HG03460 (cell line): Measurements from ENCODE around the gene EXOC3.
"Not testable (repeated sequence)": the region's sequence is repeated elsewhere in the genome, so short reads cannot be mapped to it uniquely, and the experiment has no call there.

Experiments used
- ATAC-seq: cut with Tn5 transposase; IDR thresholded peaks from one replicate; pipeline ENCODE4 v1.9.1; 2021; ENCODE audit not compliant: unreplicated experiment

The EXOC3 gene

GRCh38 chr5:406041-406440, 36.9 kb upstream of the EXOC3 start:
- ATAC-seq, result no peak

- ATAC-seq, result no peak
Measured at GRCh38 chr5:407051-407450, 35.9 kb upstream of the EXOC3 start.

- ATAC-seq, result no peak
Measured at GRCh38 chr5:407801-408268, 35.1 kb upstream of the EXOC3 start.

GRCh38 chr5:410911-411517, 32.0 kb upstream of the EXOC3 start:
- no peak for ATAC-seq

- no peak for ATAC-seq
Measured at GRCh38 chr5:411728-412127, 31.2 kb upstream of the EXOC3 start.

- not testable (repeated sequence) for ATAC-seq
Measured at GRCh38 chr5:414991-415927, 27.7 kb upstream of the EXOC3 start.

- no peak for ATAC-seq
Measured at GRCh38 chr5:415928-416635, 26.9 kb upstream of the EXOC3 start.

- ATAC-seq, result no peak
Measured at GRCh38 chr5:416636-416960, 26.4 kb upstream of the EXOC3 start.

- ATAC-seq, result no peak
Measured at GRCh38 chr5:417301-418161, 25.4 kb upstream of the EXOC3 start.

- ATAC-seq, result no peak
Measured at GRCh38 chr5:418162-419121, 24.5 kb upstream of the EXOC3 start.

- no peak for ATAC-seq
Measured at GRCh38 chr5:419970-420369, 23.0 kb upstream of the EXOC3 start.

GRCh38 chr5:420632-421286, 22.2 kb upstream of the EXOC3 start:
- no peak for ATAC-seq

GRCh38 chr5:421287-421880, 21.6 kb upstream of the EXOC3 start:
- no peak for ATAC-seq

- no peak for ATAC-seq
Measured at GRCh38 chr5:421901-422300, 21.1 kb upstream of the EXOC3 start.

GRCh38 chr5:422323-423232, 20.4 kb upstream of the EXOC3 start:
- ATAC-seq, result no peak

GRCh38 chr5:423233-423565, 19.8 kb upstream of the EXOC3 start:
- ATAC-seq, result no peak

- no peak for ATAC-seq
Measured at GRCh38 chr5:423626-424261, 19.2 kb upstream of the EXOC3 start.
